TTC549 (cell line): Measurements from ENCODE around the gene NXF1.
"Not testable (repeated sequence)": the region's sequence is repeated elsewhere in the genome, so short reads cannot be mapped to it uniquely, and the experiment has no call there.

Experiments used
- FAIRE-seq: peaks from 2 replicates; lab custom pipeline; 2012; peaks lifted over from hg19 to GRCh38; lab: Jason Lieb, UNC

NXF1 gene

DNA sequence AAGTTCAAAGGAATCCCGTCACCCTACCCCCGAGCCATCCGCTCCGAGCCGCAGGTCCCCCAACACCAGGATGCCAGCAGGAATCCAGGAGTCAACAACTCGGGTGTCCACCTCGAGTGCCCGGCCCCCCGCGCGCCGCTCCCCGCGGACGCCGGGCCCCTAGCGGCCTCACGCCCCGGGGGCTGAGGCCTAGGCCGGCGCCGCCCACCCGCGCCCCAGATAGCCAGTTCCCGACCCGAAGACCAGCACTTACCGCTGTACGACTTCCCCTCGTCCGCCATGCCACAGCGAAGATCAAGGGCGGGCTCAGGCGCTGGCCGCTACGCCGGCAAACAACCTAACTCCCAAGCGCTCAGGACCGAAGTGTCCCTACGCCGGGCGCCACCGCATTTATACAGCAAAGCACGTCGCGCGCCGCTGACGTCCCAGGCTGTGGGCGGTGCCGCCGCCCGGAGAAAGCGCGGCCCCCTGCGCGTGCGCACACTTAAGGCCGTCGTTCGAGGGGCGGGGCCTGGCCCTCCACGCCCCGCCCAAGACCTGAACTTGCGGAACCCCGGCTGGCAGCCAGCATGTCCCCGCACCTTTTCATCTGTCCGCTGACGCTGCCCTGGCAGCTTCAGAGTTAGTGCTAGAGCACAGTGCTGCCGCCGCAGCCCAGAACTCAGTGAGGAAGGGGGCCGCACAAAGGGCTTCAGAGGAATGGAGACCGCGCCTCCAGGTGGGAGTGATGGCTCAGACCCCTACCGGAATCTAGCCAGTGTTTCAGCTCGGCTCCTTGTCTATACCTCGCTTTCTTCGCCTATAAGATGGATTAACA, at the start of gene NXF1:
TSS of gene NXF1 (minus strand) at position 365 of the 817 bp plus-strand sequence. CDS start at position 281, 84 bp downstream.
- no peak for FAIRE-seq

GRCh38 chr11:62854013-62854824, 49.0 kb upstream of the NXF1 start:
- FAIRE-seq = no peak

GRCh38 chr11:62853279-62853965, 48.2 kb upstream of the NXF1 start:
- no peak for FAIRE-seq

- FAIRE-seq = no peak
Measured at GRCh38 chr11:62852523-62853188, 47.4 kb upstream of the NXF1 start.

DNA sequence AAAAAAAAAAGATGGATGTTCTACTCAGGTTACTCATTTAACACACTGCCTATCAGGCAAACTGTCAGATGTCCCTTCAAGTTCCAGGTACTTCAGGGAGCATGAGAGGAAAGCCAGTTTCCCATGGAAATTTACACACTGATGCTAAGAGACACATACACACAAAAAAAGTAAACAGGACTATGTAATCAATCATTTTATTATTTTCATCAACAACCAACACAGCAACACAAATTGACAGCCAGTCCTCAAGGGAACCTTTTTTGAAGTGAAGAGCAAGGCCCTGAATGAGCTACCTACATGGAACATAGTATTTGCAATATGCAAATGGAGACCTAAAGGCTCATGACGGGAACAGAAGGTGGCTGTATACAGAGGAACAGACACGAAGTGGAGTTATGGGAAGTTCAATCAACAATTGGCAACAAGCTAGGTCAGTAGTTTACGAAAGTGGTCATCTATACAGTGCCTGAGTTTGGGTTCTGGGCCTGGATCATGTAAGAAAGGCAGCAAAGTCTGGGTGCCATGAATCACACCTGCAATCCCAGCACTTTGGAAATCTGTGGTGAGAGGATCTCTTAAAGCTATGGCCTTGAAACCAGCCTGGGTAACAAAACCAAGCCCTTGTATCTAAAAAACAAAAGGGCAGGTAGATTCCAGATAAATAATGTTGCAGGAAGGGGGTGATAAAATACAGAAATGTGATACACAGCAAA, 46.7 kb upstream of the NXF1 start:
- no peak for FAIRE-seq

DNA sequence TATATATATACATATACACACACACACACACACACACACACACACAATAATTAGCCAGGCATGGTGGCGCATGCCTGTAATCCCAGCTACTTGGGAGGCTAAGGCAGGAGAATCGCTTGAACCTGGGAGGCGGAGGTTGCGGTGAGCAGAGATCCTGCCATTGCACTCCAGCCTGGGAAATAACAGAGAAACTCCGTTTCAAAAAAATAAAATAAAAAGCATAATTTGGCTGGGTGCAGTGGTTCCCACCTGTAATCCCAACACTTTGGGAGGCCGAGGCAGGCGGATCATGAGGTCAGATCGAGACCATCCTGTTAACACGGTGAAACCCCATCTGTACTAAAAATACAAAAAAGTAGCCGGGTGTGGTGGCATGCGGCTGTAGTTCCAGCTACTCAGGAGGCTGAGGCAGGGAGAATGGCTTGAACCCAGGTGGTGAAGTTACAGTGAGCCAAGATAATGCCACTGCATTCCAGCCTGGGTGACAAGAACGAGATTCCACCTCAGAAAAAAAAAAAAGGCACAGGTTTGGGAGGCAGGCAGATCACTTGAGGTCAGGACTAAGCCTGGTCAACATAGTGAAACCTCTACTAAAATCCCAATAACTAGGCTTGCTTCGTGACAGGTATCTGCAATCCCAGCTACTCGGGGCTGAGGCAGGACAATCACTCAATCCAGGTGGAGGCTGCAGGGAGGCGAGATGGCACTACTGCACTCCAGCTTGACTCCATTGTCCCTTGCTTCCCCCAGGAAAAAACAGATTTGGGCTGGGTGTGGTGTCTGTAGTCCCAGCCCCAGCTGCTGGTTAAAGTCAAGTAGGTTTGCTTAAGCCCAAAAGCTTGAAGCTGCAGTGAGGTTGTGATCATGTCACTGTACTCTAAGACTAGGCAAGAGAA, 45.9 kb upstream of the NXF1 start:
- no peak for FAIRE-seq

DNA sequence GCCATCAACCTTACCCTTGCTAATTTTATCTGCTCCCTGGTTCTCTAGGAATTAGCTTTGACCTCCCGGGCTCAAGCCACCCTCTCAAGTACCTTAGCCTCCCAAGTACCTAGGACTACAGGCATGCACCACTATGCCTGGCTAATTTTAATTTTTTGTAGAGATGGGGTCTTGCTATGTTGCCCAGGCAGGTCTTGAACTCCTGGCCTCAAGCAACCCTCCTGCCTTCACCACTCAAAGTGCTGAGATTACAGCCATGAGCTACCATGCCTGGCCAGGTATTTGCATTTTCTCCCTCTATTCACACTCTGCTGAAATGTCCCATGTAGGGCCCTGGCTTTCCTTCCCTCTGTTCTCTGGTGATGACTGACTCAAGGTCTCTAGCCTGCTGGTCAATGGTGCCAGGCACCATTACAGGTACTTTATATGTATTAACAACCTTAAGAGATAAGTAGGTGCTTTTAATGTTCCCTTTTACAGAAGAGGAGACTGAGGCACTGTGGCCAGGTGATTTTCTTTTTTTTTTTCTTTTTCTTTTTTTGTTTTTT, 42.6 kb upstream of the NXF1 start:
- no peak for FAIRE-seq

DNA sequence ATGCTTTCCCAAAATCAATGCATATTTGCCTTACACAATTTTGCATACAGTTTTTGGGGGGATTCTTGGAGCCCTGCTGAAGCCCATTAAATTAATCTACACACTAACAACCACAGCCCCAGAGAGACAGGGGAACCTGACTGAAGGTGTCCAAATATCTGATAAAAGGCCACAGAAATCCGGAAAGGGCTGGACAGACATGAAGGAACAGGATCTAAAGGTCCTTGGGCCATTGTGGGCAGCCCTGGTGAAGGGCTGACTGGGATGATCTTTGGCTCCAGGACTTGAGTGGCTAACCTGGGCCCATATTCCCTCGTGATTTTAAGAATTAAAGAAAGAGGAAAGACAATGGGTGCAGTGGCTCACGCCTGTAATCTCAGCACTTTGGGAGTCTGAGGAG, 40.9 kb upstream of the NXF1 start:
- no peak for FAIRE-seq

DNA sequence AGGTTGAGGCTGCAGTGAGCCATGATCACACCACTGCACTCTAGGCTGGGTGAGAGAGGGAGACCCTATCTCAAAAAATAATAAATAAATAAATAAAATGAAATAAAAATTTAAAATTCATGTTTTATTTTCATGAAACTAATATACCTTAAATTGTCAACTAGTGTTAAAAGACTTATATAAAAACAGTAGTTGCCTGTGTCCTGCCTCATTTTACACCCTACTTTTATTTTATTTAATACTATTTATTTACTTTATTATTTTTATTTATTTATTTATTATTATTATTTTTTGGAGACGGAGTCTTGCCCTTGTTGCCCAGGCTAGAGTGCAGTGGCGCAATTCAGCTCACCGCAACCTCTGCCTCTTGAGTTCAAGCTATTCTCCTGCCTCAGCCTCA, 38.9 kb upstream of the NXF1 start:
- no peak for FAIRE-seq

DNA sequence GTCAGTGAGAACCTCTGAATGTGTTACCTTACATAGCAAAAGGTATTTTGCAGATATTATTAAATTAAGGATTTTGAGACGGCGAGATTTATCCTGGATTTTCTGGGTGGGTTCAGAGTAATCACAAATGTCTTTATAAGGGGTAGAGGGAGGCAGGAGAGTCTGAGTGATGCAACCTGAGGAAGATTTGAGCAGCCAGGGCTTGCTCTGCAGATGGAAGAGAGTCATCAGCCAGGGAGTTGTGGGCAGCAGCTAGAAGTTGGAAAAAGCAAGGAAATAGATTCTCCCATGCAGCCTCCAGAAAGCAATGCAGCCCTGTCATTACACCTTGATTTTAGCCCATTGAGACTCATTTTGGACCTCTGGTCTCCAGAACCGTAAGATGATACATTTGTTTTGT, 38.2 kb upstream of the NXF1 start:
- FAIRE-seq = no peak

DNA sequence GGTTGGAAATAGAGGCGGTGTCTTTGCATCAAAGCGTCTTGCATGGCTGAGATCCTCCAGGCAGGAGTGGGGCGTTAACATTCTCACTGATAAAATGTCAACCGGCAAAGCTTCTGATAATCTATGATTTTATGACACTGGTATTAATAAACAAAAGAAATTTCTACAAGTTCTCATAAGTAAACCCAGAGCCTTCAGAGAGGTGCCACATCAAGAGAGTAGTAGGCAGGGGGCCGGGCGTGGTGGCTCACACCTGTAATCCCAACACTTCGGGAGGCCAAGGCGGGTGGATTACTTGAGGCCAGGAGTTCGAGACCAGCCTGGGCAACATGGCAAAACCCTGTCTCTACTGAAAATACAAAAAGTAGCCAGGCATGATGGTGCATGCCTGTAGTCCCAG, 37.7 kb upstream of the NXF1 start:
- FAIRE-seq = not testable (repeated sequence)

DNA sequence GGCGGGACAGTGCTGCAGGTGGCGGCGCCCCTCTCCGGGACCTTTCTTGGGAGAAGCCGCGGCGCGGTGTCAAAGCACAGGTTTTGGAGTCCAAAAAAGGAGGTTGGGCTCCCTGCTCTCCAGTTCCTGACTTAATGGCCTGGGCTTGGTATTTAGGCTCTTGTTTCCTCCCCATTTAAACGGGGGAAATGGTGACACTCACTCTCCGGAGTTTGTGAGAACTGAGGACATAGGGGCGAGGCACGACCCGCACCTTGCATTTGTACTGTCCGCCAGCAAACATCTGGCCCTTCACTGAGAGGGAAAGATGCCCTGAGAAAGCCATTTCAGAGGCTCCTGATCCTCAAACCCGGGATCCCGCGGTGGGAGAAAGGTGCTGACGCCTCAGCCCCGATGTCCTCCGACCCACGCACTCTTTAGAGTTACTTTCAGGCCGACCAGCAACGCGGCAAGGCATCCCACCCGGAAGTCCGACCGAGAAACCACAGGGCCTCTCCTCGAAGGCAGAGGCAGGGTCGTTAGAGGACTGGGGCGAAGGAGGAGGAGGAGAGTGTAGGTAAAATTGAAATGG, 37.0 kb upstream of the NXF1 start:
- FAIRE-seq = no peak

GRCh38 chr11:62841361-62842170, 36.3 kb upstream of the NXF1 start:
- peak; percentile 98 for FAIRE-seq

GRCh38 chr11:62840721-62841360, 35.6 kb upstream of the NXF1 start:
- not testable (repeated sequence) for FAIRE-seq

DNA sequence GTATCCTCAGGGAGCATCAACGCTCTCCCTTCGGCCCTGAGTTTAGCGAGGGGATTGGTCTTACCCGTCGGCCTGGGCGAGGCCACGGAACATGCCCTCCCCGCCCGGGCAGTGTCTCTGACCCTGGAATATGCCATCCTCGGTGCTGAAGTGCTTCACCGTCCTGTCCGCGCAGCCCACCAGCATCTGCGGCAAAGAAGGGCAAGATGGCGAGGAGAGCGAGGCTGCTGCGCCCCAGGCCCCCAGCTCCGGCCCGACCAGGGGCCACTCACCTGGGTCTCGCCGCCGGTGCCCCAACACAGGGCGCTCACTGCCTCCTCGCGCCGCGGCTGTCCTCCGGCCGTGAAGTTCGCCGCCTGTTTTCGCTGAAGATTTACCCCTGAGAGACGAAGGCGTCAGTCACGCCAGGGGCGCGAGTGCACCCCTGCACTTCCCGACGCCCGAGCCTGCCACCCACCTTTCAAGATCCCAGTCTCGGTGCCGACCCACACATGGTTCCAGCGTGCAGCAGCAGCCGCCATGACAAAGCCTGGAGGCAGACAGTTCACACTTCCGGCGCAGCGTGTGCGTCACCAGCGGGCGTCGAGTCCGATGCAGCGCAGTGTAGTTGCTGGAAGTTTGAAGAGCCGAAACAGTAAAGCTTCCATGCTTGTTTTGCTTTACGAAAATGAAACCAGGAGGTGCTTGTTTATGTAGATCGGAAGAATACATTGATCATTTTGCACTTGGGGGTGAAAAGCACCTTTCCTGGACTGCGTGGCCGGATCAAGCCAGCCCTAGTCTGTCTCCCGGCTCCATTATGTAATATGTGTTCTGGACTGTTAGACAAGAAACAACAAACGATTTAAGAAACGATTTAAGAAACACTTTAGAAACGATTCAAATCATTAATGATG, 34.1 kb upstream of the NXF1 start, which contains the start of gene WDR74:
TSS of gene WDR74 (minus strand) at position 541 of the 896 bp plus-strand sequence. CDS start at position 521, 20 bp downstream.
- FAIRE-seq = no peak

GRCh38 chr11:62835336-62835735, 30.1 kb upstream of the NXF1 start:
- FAIRE-seq = no peak
